SK-N-DZ (cell line): ENCODE results near the gene TSPAN14.

Experiments used
- DNase-seq: peaks from one replicate; pipeline ENCODE4 v3.0.0-alpha.2; 2015; ENCODE audit warnings: low spot score

TSPAN14 gene

DNA sequence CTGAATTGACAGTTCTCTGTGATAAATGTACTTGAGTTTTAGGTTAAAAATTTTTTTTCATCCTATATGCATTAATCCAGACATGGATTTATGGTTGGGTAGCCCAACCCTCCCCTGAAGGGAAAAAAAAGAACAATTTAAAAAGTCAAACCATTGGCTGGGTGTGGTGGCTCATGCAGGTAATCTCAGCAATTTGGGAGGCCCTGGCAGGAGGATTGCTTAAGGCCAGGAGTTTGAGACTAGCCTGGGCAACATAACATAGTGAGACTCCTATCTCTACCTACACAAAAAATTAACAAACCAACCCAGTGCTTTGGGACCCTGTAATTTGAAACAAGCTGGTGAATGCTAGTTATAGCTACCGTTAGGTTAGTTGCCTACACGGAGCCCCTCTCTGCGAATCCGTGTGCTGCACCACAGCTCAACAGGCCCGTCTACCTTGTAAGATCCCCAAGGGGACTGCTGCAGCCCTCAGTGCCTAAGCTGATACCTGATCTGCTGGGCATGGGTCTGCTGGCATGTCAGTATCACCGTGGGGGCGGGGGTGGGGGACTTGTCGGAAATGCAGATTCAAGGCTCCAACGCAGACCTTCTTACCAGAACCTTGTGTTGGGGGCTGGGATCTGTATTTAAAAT lies 32.8 kb downstream of the TSPAN14 start:
- no peak for DNase-seq

DNA sequence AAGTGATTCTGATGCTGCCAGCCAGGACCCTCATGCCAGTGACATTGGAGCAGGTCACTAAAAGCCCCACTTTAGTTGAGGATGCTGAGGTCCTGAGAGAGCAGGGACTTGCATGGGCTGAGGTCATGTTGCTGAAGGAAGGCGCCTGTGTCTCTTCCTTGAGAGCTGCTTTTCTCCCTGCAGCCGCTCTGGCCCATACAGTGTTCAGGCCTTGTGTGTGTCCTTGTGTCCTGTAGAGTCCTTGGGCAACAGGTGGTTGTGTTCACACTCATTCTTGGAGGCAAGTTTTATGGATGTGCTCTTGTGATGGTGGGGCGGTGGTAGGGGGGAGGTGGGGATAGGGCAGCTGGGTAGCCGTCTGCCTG lies 33.3 kb downstream of the TSPAN14 start:
- DNase-seq: no peak

GRCh38 chr10:80487791-80488538 lies 33.9 kb downstream of the TSPAN14 start:
- DNase-seq: no peak

- DNase-seq: no peak
These were observed 34.5 kb downstream of the TSPAN14 start for GRCh38 chr10:80488539-80489066.

DNA sequence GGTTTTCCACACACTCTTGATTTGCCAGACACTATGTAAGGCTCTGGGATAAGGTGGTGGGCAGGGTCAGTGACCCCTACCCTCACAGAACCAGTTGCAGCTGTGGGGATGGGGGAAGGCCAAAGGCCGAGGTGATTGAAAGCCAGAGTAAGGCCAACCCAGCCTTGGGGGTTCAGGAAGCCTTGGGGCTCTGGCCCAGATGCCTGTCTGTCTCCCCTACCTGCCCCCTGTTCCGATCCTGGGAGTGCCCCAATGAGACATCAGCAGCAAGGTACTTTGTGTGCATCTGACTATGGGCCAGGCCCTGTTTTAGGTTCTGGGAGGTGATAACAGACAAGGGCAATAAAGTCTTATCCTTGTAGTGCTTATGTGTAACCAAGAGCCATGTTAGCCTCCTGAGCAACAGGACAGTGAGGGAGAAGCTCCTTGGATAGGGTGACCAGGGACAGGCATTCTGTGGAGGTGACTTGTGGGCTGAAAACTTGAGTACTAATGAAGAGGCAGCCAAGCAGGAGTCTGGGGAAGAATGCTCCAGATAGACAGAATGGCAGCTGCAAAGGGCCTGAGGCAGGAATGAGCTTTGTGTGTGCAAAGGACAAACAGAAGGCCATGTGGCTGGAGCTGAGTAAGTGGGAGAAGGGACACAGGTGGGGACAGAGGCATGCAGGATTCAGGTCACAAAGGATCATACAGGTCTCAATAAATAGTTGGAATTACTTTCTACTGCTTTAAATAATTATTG lies 35.4 kb downstream of the TSPAN14 start:
- no peak for DNase-seq

DNA sequence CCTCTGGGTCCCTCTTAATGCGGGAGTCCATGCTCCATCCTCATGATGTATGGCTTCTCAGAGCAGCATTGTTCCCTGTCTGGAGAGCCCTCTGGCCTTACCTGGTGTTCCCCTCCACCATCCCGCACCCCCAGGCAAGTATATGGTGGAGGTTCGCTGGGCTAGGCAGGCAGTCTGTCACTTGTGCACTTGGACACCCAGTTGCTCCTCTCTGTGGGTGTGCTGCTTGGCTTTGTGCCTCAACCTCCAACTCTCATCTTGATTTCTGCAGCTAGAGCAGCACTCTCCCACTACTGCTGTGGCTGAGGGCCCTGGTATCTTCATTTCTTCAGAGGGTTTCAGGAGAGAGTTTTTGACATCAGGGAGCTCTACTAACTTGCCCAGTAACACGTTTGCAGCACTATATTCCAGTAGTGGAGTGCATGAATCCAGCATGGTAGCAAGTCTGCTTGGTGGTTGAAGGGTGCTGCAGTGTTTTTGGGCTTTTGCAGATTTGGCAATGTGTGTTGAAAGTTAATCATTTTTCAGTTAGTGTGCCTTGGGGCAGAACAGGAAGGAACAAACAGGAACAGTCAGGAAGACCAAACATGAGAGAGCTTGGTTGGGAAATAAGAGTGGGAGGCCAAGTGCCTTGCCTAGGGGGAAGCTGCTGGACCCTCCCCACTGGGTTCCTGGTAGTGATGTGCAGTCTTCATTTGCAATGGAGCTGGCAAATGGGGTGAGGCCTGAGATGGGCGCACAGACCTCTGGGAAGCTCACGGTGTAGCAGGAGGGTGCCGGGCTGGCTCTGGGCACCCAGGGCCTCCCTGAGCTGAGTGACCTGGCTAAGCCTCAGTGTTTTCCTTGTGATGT lies 37.4 kb downstream of the TSPAN14 start:
- no peak for DNase-seq

GRCh38 chr10:80492848-80493521 lies 38.9 kb downstream of the TSPAN14 start:
- no peak for DNase-seq

DNA sequence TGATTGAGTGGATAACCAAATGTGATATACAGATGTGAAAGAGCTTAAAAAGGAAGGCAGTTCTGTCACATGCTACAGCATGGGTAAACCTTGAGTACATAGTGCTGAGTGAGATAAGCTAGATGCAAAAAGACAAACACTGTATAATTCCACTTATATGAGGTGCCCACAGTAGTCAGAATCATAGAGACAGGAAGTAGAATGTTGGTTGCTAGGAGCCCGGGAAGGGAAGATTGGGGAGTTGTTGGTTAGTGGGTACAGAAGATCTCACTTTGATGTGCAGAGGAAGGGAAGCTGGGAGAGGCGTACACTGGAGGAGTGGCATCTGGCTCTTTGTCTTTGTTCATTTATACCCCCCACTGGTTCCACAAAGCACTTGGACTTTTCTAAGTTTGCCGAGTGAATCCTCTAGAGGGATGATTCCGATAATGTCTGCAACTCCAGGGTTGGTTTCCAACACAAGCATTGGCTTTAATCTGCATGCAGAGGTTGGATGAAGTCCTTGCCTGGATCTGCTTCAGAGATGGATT lies 39.5 kb downstream of the TSPAN14 start:
- no peak for DNase-seq

GRCh38 chr10:80496555-80497172 lies 42.6 kb downstream of the TSPAN14 start:
- no peak for DNase-seq

- no peak for DNase-seq
These were observed 43.3 kb downstream of the TSPAN14 start for GRCh38 chr10:80497187-80498077.

- no peak for DNase-seq
These were observed 44.1 kb downstream of the TSPAN14 start for GRCh38 chr10:80498078-80498832.

GRCh38 chr10:80498833-80499741 lies 45.0 kb downstream of the TSPAN14 start:
- no peak for DNase-seq

- DNase-seq: no peak
These were observed 46.7 kb downstream of the TSPAN14 start for GRCh38 chr10:80500572-80501380.

GRCh38 chr10:80501381-80501912 lies 47.3 kb downstream of the TSPAN14 start:
- DNase-seq: no peak

DNA sequence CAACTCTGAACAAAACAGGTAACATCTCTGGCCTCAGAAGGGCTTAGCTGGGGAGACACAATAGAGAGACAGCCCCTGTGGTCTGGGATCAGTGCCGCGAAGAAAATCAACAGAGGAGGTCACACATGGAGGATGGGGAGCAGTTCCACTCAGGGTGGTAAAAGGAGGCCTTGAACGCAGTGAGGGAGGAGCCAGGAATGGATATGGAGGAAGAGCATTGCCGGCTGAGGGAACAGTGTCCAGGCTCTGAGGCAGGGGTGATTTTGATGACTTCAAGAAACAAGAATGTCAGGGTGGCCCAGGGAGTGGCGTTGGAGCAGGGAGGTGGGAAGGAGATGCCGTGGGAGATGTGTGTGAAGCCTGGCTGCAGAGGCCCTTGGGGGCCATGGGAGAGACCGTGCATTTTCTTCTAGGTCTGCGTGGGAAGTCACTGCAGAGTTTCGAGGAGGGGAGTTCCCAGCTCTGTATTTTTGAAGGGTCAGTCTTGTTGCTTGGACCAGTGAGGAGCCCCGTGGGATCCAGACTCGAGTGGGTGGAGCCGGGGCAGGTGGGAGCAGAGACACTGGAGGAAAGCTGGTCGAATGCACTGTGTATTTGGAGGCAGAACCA lies 47.9 kb downstream of the TSPAN14 start:
- no peak for DNase-seq
